Activated naive CD4-positive, alpha-beta T cell treated with anti-CD3 and anti-CD28 coated beads for 36 hours (primary cell): ENCODE measurements around the gene BBS1. TPM values are rescaled to one million over a fixed set of nuclear protein-coding genes. Genes with fewer than 3 reads are reported as not detected.
"Not testable (repeated sequence)": the region's sequence is repeated elsewhere in the genome, so short reads cannot be mapped to it uniquely, and the experiment has no call there.

Experiments
- CTCF ChIA-PET: fragments of 350-600 bp; sonication (Branson Sonifier 250); formaldehyde crosslinking; loops from one replicate; lab custom pipeline; 2021; ENCODE audit warnings: antibody characterized with exemption; lab: Charles Lee
- DNase-seq: peaks from one replicate; pipeline ENCODE4 v3.0.0-alpha.2; 2020
- H3K27ac Mint-ChIP-seq: one replicate; pipeline ENCODE4 v1.8.0; 2021; ENCODE audit warnings: mild to moderate bottlenecking, mixed read lengths
- H3K27me3 Mint-ChIP-seq: one replicate; pipeline ENCODE4 v1.8.0; 2021; ENCODE audit warnings: low read depth, mixed read lengths
- H3K36me3 Mint-ChIP-seq: one replicate; pipeline ENCODE4 v1.8.0; 2021; ENCODE audit warnings: low read depth, mixed read lengths
- H3K4me1 Mint-ChIP-seq: one replicate; pipeline ENCODE4 v1.8.0; 2021; ENCODE audit warnings: low read depth, mixed read lengths
- H3K4me3 Mint-ChIP-seq: one replicate; pipeline ENCODE4 v1.8.0; 2021; ENCODE audit warnings: mild to moderate bottlenecking, moderate library complexity, mixed read lengths
- H3K9me3 Mint-ChIP-seq: one replicate; pipeline ENCODE4 v1.8.0; 2021; ENCODE audit warnings: mixed read lengths
- intact Hi-C: fragments of 100-400 bp; cut with micrococcal nuclease; formaldehyde crosslinking; loops from one replicate; pipeline ENCODE4 v1.15.1; 2023
- total RNA-seq, 2 experiments: library from RNA; stranded (reverse); gene quantifications; one replicate each; pipeline ENCODE4 v1.2.3, GENCODE V29; 2021

The BBS1 gene
- total RNA-seq, 2 experiments from 2014 or later: 10.1 to 10.9 TPM

DNA sequence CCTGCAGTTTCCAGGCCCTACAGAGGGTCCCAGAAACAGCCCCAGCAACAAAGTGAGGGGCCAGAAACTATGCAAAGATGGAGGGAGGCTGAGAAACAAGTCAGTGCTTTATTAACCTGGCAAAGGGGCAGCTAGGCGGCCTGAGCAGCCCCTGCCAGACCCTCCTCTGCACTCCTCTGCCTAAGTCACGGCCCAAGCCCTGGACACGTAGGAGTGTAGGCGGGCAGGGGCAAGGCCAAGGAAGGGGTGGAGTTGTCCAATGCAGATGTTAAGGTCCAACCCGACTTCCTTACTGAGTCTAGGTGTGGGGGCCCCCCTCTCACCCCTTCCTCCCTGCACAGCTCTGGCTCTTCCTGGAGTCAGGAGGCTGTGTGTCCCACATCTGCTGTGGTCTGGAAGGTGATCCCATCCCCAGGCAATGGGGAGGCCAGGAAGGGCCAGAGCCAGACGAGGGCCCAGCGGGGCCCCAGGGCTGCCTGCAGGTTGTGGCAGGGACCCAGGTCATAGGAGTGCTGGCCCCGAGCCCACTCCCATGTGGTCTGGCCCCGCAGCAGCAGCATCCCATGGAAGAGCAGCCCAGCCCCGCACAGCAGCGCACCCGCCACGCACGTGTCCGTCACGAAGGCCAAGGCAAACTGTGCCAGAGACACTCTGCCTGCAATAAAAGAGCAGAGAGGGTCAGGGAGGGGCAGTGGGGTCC lies 28.9 kb downstream of the BBS1 start:
- CTCF ChIA-PET: no interaction called here
- no peak for DNase-seq
- Mint-ChIP-seq H3K4me1 (peaks cover 12% of the 10 kb centered on the region), H3K9me3 (no peaks in the 10 kb centered on the region), H3K27me3 (no peaks in the 10 kb centered on the region), H3K27ac (no peak overlapping the region), H3K36me3 (peaks cover 18% of the 10 kb centered on the region), H3K4me3 (no peak overlapping the region)
- intact Hi-C loops: no loop called here

DNA sequence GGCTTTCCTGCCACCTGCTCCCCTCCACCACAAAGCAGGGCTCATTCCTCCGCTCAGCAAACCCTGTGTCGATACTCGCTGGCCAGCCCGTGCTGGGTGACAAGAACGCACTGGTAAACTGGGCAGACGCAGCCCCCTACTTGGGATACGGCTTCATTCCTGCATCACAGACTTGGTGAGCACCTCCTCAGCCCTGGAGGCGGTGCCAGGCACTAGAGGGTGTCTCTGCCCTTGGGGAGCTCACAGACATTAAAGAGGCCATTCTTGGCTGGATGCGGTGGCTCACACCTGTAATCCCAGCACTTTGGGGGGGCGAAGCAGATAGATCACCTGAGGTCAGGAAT lies 29.4 kb downstream of the BBS1 start:
- CTCF ChIA-PET: no interaction called here
- intact Hi-C loops: loop anchor here (10.0 kb wide), 1 partner anchor 415 kb away; the partner anchor contains the start of gene PC
- no peaks in the 10 kb centered on the region for H3K27me3 Mint-ChIP-seq
- no peaks in the 10 kb centered on the region for H3K9me3 Mint-ChIP-seq
- no peak for DNase-seq
- no peak overlapping the region for H3K27ac Mint-ChIP-seq
- peaks cover 13% of the 10 kb centered on the region for H3K4me1 Mint-ChIP-seq
- H3K4me3 Mint-ChIP-seq: no peak overlapping the region
- peaks cover 18% of the 10 kb centered on the region for H3K36me3 Mint-ChIP-seq

DNA sequence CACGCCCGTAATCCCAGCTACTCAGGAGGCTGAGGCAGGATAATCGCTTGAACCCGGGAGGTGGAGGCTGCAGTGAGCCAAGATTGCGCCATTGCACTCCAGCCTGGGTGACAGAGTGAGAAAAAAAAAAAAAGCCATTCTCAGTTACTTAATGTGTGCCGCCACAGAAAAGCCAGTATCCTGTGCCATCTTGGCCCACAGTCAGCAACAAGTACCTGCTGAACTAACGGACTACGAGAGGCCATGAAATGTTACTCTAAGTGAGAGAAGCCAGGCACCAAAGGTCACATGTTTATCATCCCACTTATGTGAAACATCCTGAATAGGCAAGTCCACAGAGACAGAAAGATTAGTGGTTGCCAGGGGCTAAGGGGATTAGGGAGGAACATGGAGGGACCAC lies 30.2 kb downstream of the BBS1 start:
- not testable (repeated sequence) for H3K27ac Mint-ChIP-seq, H3K27me3 Mint-ChIP-seq, DNase-seq, H3K4me3 Mint-ChIP-seq, H3K9me3 Mint-ChIP-seq
- intact Hi-C loops: loop anchor here (10.0 kb wide), 1 partner anchor 414 kb away; the partner anchor contains the start of gene PC
- CTCF ChIA-PET: interaction anchor here (0.7 kb wide), 1 partner anchor 18 kb away, joined by 4 read pairs; no protein-coding TSS in a partner anchor
- Mint-ChIP-seq H3K4me1 (peaks cover 16% of the 10 kb centered on the region), H3K36me3 (peaks cover 15% of the 10 kb centered on the region)

DNA sequence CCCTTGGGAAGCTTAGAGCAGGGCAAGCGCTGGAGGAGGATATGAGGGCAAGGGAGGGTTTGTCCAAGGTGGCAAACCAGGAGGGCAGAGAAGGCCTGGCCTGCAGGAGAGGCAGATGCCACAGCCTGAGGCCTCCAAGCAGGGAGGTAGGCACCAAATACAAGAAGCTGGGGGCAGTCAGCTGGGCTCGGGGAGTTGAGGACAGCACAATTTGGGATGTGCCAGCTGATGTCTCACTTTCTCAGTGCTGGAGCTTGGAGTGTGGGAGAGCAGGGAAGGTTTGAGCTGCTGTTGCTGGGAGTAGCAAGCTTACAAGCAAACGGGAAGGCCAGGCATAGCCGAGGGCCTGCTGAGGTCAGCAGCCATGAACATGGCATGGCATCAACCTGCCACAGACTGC lies 31.5 kb downstream of the BBS1 start:
- no peaks in the 10 kb centered on the region for H3K27me3 Mint-ChIP-seq
- peaks cover 18% of the 10 kb centered on the region for H3K4me1 Mint-ChIP-seq
- H3K27ac Mint-ChIP-seq: no peak overlapping the region
- H3K9me3 Mint-ChIP-seq: no peaks in the 10 kb centered on the region
- intact Hi-C loops: loop anchor here (10.0 kb wide), 1 partner anchor 413 kb away; the partner anchor contains the start of gene PC
- no peak overlapping the region for H3K4me3 Mint-ChIP-seq
- H3K36me3 Mint-ChIP-seq: peaks cover 14% of the 10 kb centered on the region
- CTCF ChIA-PET: no interaction called here
- DNase-seq: no peak

DNA sequence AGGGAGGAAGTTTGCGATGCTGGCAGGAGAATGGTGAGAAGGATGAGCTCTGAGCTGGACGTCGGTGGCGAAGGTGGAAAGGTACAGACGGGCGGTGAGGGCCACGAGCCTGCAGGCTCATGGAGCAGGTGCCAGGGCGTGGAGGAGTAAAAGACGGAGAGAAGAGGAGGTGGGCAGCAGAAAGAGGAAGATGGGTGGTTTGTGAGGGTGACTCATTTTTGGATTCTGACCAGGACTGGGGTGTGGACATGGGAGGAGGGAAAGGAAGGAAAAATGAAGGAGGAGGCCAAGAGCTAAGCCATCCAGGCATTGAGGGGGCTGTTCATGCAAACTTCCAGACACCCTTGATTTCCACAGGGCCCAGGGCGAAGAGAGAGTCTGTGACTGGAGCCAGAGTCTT lies 31.9 kb downstream of the BBS1 start:
- Mint-ChIP-seq H3K27me3 (no peaks in the 10 kb centered on the region), H3K4me3 (no peak overlapping the region), H3K4me1 (peaks cover 18% of the 10 kb centered on the region), H3K27ac (no peak overlapping the region), H3K9me3 (no peaks in the 10 kb centered on the region), H3K36me3 (peaks cover 10% of the 10 kb centered on the region)
- DNase-seq: no peak
- intact Hi-C loops: loop anchor here (10.0 kb wide), 1 partner anchor 412 kb away; the partner anchor contains the start of gene PC
- CTCF ChIA-PET: no interaction called here

DNA sequence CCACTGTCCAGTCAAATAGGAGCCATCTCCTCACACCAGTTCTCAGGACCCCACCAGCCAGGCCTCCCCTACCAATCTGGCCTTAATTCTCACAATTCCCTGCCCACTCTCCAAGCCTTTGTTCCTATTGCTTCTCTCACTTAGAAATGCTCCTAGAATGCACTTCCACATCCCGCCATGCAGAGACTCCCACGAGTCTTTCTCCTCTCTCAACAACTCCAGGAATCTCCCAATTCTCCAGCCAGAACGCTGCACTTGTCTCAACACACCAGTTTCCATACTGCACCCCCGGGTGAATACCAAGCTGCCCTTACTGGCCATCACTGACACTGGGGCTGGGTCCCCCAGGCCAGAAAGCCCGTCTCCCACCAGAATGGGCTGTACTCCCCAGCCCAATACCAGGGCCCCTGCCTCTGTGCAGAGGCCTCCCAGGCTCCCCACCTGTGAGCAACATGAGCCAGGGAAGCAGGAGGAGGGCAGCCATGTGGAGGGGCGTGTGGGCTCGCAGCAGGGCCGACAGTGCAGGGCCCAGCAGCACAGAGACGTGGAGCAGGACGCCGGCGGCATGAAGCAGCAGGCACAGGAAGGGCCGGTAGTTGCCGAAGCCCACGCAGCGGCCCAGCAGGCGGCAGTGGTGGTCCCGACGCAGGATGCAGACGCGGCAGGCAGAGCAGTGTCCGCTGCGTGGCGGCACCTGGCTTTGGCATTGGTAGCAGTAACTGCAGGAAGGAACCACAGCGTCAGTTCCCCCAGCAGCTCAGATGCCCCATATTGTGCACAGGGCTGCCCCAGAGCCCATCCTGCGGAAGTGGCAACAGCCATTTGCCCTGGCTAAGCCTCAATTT lies 33.0 kb downstream of the BBS1 start:
- intact Hi-C loops: loop anchor here (10.0 kb wide), 1 partner anchor 411 kb away; the partner anchor contains the start of gene PC
- Mint-ChIP-seq H3K4me1 (peaks cover 18% of the 10 kb centered on the region), H3K27ac (peak overlapping the region; percentile 52), H3K9me3 (no peaks in the 10 kb centered on the region), H3K4me3 (peak overlapping the region; percentile 64), H3K36me3 (peaks cover 6% of the 10 kb centered on the region), H3K27me3 (no peaks in the 10 kb centered on the region)
- CTCF ChIA-PET: interaction anchor here (0.6 kb wide), 1 partner anchor 510 kb away, joined by 3 read pairs; no protein-coding TSS in a partner anchor
- DNase-seq: peak; percentile 81

DNA sequence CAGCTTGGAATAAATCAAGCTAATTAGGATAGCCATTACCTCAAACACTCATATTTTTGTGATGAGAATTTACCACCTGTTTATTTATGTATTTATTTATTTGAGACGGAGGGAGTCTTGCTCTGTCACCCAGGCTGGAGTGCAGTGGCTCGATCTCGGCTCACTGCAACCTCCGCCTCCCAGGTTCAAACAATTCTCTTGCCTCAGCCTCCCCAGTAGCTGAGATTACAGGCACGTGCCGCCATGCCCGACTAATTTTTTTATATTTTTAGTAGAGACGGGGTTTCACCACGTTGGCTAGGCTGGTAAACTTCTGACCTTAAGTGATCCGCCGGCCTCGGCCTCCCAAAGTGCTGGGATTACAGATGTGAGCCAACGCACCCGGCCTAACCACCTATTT lies 34.5 kb downstream of the BBS1 start:
- H3K36me3 Mint-ChIP-seq, H3K9me3 Mint-ChIP-seq, H3K27me3 Mint-ChIP-seq, DNase-seq: not testable (repeated sequence)
- intact Hi-C loops: loop anchor here (10.0 kb wide), 1 partner anchor 410 kb away; the partner anchor contains the start of gene PC
- CTCF ChIA-PET: interaction anchor here (2.1 kb wide), 1 partner anchor 133 kb away, joined by 5 read pairs; no protein-coding TSS in a partner anchor
- Mint-ChIP-seq H3K4me1 (peaks cover 18% of the 10 kb centered on the region), H3K27ac (peak overlapping the region; percentile 25), H3K4me3 (peak overlapping the region; percentile 71)

DNA sequence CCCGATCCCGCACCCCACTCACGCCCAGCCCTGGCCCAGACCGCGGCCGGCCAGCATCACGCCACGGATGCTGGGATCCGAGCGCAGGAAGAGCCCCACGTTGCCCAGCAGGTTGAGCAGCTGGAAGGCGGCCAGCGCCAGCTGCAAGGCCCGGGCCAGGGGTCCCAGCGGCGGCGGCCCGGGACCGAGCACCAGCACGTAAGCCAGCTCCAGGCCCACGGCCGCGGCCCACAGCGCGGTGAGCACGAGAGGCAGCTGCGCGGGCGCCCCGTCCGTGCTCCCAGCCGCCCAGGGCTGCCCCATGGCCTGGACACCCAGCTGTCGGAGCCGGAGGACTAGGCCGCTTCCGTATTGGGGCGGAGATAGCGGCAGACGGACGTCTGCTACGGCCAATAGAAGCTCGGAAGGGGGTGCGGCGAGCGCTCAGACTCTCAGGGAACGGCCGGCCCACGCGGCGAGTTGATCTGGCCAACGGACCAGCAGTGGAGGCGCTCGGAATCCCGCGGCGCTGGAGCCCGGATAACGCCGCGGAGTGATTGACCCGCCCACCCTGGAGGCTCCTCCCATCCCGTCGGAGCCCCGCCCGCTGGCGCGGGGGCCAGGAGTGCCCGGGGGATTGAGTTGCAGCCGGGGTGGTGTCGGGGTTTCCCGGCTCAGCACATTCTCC lies 35.4 kb downstream of the BBS1 start, which contains the start of gene ZDHHC24:
TSS of gene ZDHHC24 (minus strand) at position 348 of the 667 bp plus-strand sequence. CDS start at position 303, 45 bp downstream.
- peak; percentile 91 for DNase-seq
- CTCF ChIA-PET: interaction anchor here (1.0 to 2.1 kb wide), 6 partner anchors 24 to 159 kb away, joined by 3 to 5 read pairs (median 4); no protein-coding TSS in a partner anchor
- Mint-ChIP-seq H3K36me3 (peaks cover 3% of the 10 kb centered on the region), H3K4me3 (peak within 1 kb of the TSS; percentile 75), H3K27ac (peak within 1 kb of the TSS; percentile 30), H3K4me1 (peaks cover 18% of the 10 kb centered on the region), H3K27me3 (no peaks in the 10 kb centered on the region), H3K9me3 (no peaks in the 10 kb centered on the region)
- intact Hi-C loops: loop anchor here (1.0 to 10.0 kb wide), 6 partner anchors 35 to 409 kb away; partner anchors contain the start of genes BBS1, PC, RBM14 and RBM4

DNA sequence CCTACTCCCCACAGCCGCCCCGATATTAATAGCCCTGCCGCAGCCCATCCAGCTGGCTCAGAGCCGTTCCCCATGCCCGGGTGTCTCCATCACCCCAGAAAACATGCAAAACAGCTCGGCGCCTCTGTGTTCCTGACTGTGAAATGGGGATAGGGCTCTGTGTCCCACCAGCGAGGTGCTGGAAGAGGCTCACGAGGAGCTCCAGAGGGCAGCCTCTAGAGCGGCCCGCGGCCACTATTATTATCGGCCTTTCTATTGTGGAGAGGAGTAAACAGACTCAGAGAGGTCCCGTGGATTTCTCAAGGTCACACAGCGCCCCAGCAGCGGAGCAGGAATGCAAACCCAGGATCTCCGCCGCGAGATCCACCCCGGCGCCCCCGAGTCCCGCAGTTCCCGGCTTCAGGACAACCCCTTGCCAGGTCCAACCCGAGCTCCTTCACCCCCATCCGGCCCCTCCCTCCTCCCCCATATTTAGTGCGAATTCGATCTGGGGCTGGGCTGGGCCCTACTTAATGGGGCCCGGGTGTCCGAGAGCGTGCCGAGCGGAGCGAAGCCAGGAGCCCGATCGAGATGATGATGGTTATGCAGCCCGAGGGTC lies 36.0 kb downstream of the BBS1 start, which contains the start of gene ACTN3:
TSS of gene ACTN3 (plus strand) at position 536 of the 598 bp plus-strand sequence. CDS start at position 571, 35 bp downstream.
- H3K4me1 Mint-ChIP-seq: peaks cover 18% of the 10 kb centered on the region
- H3K27ac Mint-ChIP-seq: peak within 1 kb of the TSS; percentile 30
- intact Hi-C loops: loop anchor here (1.0 to 10.0 kb wide), 6 partner anchors 36 to 408 kb away; partner anchors contain the start of genes BBS1, PC, RBM14 and RBM4
- H3K9me3 Mint-ChIP-seq: no peaks in the 10 kb centered on the region
- DNase-seq: peak; percentile 14
- H3K36me3 Mint-ChIP-seq: peaks cover 3% of the 10 kb centered on the region
- CTCF ChIA-PET: interaction anchor here (0.6 to 2.1 kb wide), 9 partner anchors 21 to 393 kb away, joined by 3 to 6 read pairs (median 3); partner anchors contain the start of gene MRPL11
- H3K27me3 Mint-ChIP-seq: no peaks in the 10 kb centered on the region
- peak within 1 kb of the TSS; percentile 75 for H3K4me3 Mint-ChIP-seq

DNA sequence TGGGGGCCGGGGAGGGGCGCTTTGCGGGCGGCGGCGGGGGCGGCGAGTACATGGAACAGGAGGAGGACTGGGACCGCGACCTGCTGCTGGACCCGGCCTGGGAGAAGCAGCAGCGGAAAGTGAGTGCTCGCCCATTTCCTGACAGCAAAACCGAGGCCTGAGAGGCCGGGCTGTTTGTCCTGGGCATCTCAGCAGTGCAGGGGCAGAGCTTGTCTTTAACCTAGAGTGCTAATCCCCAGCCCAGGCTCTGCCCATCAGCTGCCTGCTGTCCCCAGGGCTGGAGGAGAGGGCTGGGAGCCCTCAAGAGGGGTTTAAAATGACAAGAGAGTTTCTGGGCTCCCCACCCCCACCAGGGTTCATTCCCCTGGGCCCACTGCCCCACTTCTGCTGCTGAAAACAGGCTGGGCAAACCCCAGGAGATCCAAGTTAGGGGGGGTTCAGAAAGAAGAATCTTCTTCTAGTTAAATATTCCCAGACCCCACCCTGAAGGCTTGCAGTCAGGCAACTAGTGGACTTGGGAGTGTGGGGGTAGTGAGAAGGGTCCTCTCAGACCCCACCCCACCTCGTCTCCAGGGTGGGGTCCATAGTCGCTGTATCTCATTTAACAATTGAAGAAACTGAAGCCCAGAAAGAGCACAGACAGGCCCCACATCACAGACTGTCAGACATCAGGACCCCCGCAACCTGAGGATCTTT lies 36.7 kb downstream of the BBS1 start:
- CTCF ChIA-PET: interaction anchor here (0.6 to 2.1 kb wide), 7 partner anchors 20 to 393 kb away, joined by 3 to 6 read pairs (median 3); partner anchors contain the start of gene MRPL11
- H3K9me3 Mint-ChIP-seq: no peaks in the 10 kb centered on the region
- H3K27ac Mint-ChIP-seq: no peak overlapping the region
- DNase-seq: no peak
- H3K4me1 Mint-ChIP-seq: peaks cover 18% of the 10 kb centered on the region
- H3K4me3 Mint-ChIP-seq: peak overlapping the region; percentile 75
- H3K36me3 Mint-ChIP-seq: peaks cover 3% of the 10 kb centered on the region
- intact Hi-C loops: loop anchor here (1.0 to 10.0 kb wide), 6 partner anchors 36 to 408 kb away; partner anchors contain the start of genes BBS1, PC, RBM14 and RBM4
- H3K27me3 Mint-ChIP-seq: no peaks in the 10 kb centered on the region
